HCT116 (cell line): ENCODE results near the gene SETD9. TPM values are rescaled to one million over a fixed set of nuclear protein-coding genes. Genes with fewer than 3 reads are reported as not detected.

Experiments used
- ATAC-seq: fragments of 200-7000 bp; cut with Tn5 transposase; 2 replicates; pipeline ENCODE4 v1.9.1; 2020; ENCODE audit warnings: mild to moderate bottlenecking, moderate library complexity
- BruUV-seq: library from RNA; stranded (reverse); fragments of 400-500 nt; replicated peaks from 2 replicates; lab custom pipeline; 2021; lab: Mats Ljungman, UMichigan
- CTCF ChIA-PET: fragments of 300-600 bp; sonication (Branson Sonifier 250); formaldehyde crosslinking; loops from one replicate; lab custom pipeline; 2021; ENCODE audit warnings: antibody characterized with exemption; lab: Charles Lee
- POLR2A ChIA-PET: fragments of 300-600, 350-600 bp; sonication (Branson Sonifier 250); formaldehyde crosslinking; loops from one replicate; lab custom pipeline; 2021; ENCODE audit warnings: antibody characterized with exemption; lab: Charles Lee
- RAD21 ChIA-PET, 2 experiments: fragments of 300-600 bp; sonication (Branson Sonifier 250); formaldehyde crosslinking; loops; one replicate each; lab custom pipeline; 2023; ENCODE audit warnings: low total read pairs in 2 of 2; ENCODE audit not compliant: uncharacterized antibody in 2 of 2, unreplicated experiment in 2 of 2, low non-redundant PET in 1 of 2; lab: Charles Lee
- DNase-seq: peaks from one replicate; pipeline ENCODE4 v3.0.0-alpha.2; 2010; ENCODE audit warnings: low read depth, low spot score
- H2AFZ ChIP-seq: fragments of 200-600 bp; shearing (Covaris generic), sonication (generic); 2 replicates; pipeline ENCODE4 v1.6.1; 2017; ENCODE audit warnings: low read depth, mixed run types, mixed read lengths, antibody characterized with exemption, low read length; ENCODE audit not compliant: poor library complexity, severe bottlenecking
- H3K27ac ChIP-seq: 2 replicates; pipeline ENCODE4 v1.5.1; 2012; ENCODE audit warnings: low read depth, low read length
- H3K27me3 ChIP-seq: fragments of 200-600 bp; sonication (generic); 2 replicates; pipeline ENCODE4 v1.6.1; 2016; ENCODE audit warnings: mixed run types, low read length, mixed read lengths; ENCODE audit not compliant: insufficient read depth
- H3K36me3 ChIP-seq, 2 experiments: fragments of 200-500 bp in 1 of 2; fragments of 200-600 bp in 1 of 2; sonication (Bioruptor generic) in 1 of 2; sonication (generic) in 1 of 2; 2 replicates each; pipeline versions ENCODE4 v1.5.1 to v1.6.1; 2014 to 2016; ENCODE audit warnings: low read length in 2 of 2, inconsistent platforms in 1 of 2, mixed read lengths in 1 of 2, mixed run types in 1 of 2; ENCODE audit not compliant: insufficient read depth in 2 of 2, control insufficient read depth in 1 of 2
- H3K4me1 ChIP-seq, 2 experiments: fragments of 200-600 bp in 1 of 2; sonication (generic) in 1 of 2; 2 replicates each; pipeline versions ENCODE4 v1.5.1 to v1.6.1; 2012 to 2017; ENCODE audit warnings: low read length in 2 of 2, inconsistent platforms in 1 of 2, mild to moderate bottlenecking in 1 of 2, mixed read lengths in 1 of 2, mixed run types in 1 of 2, moderate library complexity in 1 of 2; ENCODE audit not compliant: insufficient read depth in 2 of 2, control insufficient read depth in 1 of 2
- H3K4me2 ChIP-seq: fragments of 200-600 bp; sonication (generic); 2 replicates; pipeline ENCODE4 v1.6.1; 2017; ENCODE audit warnings: mixed run types, low read length, mixed read lengths
- H3K4me3 ChIP-seq, 2 experiments: fragments of 200-600 bp in 1 of 2; sonication (generic) in 1 of 2; replicated peaks in 1 of 2; 2 replicates each; pipeline ENCODE4 v1.5.1; 2011 to 2016; ENCODE audit warnings: low read length in 2 of 2, control low read depth in 1 of 2, low read depth in 1 of 2, mild to moderate bottlenecking in 1 of 2, mixed read lengths in 1 of 2, mixed run types in 1 of 2
- H3K79me2 ChIP-seq: fragments of 200-600 bp; sonication (generic); 2 replicates; pipeline ENCODE4 v1.6.1; 2017; ENCODE audit warnings: mild to moderate bottlenecking, mixed run types, low read length, moderate library complexity, mixed read lengths; ENCODE audit not compliant: insufficient read depth
- H3K9ac ChIP-seq: fragments of 200-600 bp; sonication (generic); 2 replicates; pipeline ENCODE4 v1.6.1; 2016; ENCODE audit warnings: low read length, mixed read lengths
- H3K9me2 ChIP-seq: fragments of 200-600 bp; sonication (generic), shearing (Covaris generic); 2 replicates; pipeline ENCODE4 v1.6.1; 2017; ENCODE audit warnings: mixed run types, mild to moderate bottlenecking, moderate library complexity; ENCODE audit not compliant: insufficient read depth
- H3K9me3 ChIP-seq, 2 experiments: fragments of 200-500 bp in 1 of 2; fragments of 200-600 bp in 1 of 2; sonication (Bioruptor generic) in 1 of 2; sonication (generic) in 1 of 2; 2 replicates each; pipeline ENCODE4 v1.6.1; 2014 to 2017; ENCODE audit warnings: low read length in 2 of 2, mixed read lengths in 2 of 2, inconsistent platforms in 1 of 2, low read depth in 1 of 2, mild to moderate bottlenecking in 1 of 2, mixed run types in 1 of 2, moderate library complexity in 1 of 2; ENCODE audit not compliant: control insufficient read depth in 1 of 2, insufficient read depth in 1 of 2
- H4K20me1 ChIP-seq: fragments of 200-600 bp; sonication (generic), shearing (Covaris generic); 2 replicates; pipeline ENCODE4 v1.6.1; 2017; ENCODE audit warnings: mixed run types, mild to moderate bottlenecking, moderate library complexity; ENCODE audit not compliant: insufficient read depth
- CEBPB ChIP-seq: IDR thresholded peaks from 2 replicates; pipeline ENCODE4 v1.6.1; 2012; ENCODE audit warnings: low read depth
- ELF1 ChIP-seq: IDR thresholded peaks from 2 replicates; pipeline ENCODE4 v1.6.1; 2012; ENCODE audit warnings: low read depth, borderline replicate concordance
- EZH2 ChIP-seq: fragments of 200-600 bp; sonication (generic); IDR thresholded peaks from 2 replicates; pipeline ENCODE4 v1.6.1; 2017; ENCODE audit warnings: antibody characterized with exemption, mixed run types
- FOSL1 ChIP-seq: IDR thresholded peaks from 2 replicates; pipeline ENCODE4 v1.6.1; 2012; ENCODE audit warnings: low read depth
- POLR2A ChIP-seq: IDR thresholded peaks from 2 replicates; pipeline ENCODE4 v1.7.0; 2011; ENCODE audit warnings: borderline replicate concordance; ENCODE audit not compliant: insufficient read depth, insufficient read length; ENCODE audit errors: extremely low read depth
- POLR2AphosphoS5 ChIP-seq: IDR thresholded peaks from 2 replicates; pipeline ENCODE4 v1.6.1; 2011; ENCODE audit warnings: mild to moderate bottlenecking, low read depth, low read length, moderate library complexity
- RAD21 ChIP-seq: IDR thresholded peaks from 2 replicates; pipeline ENCODE4 v1.6.1; 2012; ENCODE audit warnings: low read depth, mild to moderate bottlenecking
- SP1 ChIP-seq: IDR thresholded peaks from 2 replicates; pipeline ENCODE4 v1.6.1; 2012; ENCODE audit warnings: low read depth
- SRF ChIP-seq: IDR thresholded peaks from 2 replicates; pipeline ENCODE4 v1.6.1; 2012; ENCODE audit warnings: low read depth
- TCF7L2 ChIP-seq: IDR thresholded peaks from 2 replicates; pipeline ENCODE4 v1.7.0; 2011; ENCODE audit warnings: borderline replicate concordance, inconsistent platforms; ENCODE audit not compliant: insufficient read depth, insufficient read length; ENCODE audit errors: extremely low read depth
- YY1 ChIP-seq: IDR thresholded peaks from 2 replicates; pipeline ENCODE4 v1.6.1; 2011; ENCODE audit warnings: low read length, low read depth, moderate library complexity, mild to moderate bottlenecking; ENCODE audit not compliant: insufficient replicate concordance; ENCODE audit errors: extremely low read depth
- ZFX ChIP-seq: fragments of 450-650 bp; IDR thresholded peaks from 2 replicates; pipeline ENCODE4 v1.6.1; 2017
- intact Hi-C: fragments of 100-400 bp; cut with micrococcal nuclease; formaldehyde crosslinking; loops from 2 replicates; pipeline ENCODE4 v1.10.0; 2022
- total RNA-seq: library from RNA; stranded (reverse); gene quantifications from one replicate; pipeline ENCODE4 v1.2.1, GENCODE V29; 2021; ENCODE audit not compliant: unreplicated experiment
- TF ChIP-seq, protein P1 (sequence below), 3 experiments: fragments of 200-600 bp in 1 of 3; sonication (generic) in 1 of 3; IDR thresholded peaks in 2 of 3; conservative IDR thresholded peaks in 1 of 3; 2 replicates each; pipeline ENCODE4 v1.5.1; 2012 to 2017; ENCODE audit warnings: low read depth in 2 of 3, low read length in 2 of 3, antibody characterized with exemption in 1 of 3, borderline replicate concordance in 1 of 3, control low read depth in 1 of 3, mild to moderate bottlenecking in 1 of 3, mixed read lengths in 1 of 3, mixed run types in 1 of 3, moderate library complexity in 1 of 3; ENCODE audit not compliant: insufficient read depth in 1 of 3
- TF ChIP-seq, protein P2 (sequence below): IDR thresholded peaks from 2 replicates; pipeline ENCODE4 v1.6.1; 2012
- TF ChIP-seq, protein P3 (sequence below): IDR thresholded peaks from 2 replicates; pipeline ENCODE4 v1.6.1; 2012; ENCODE audit warnings: low read depth

Gene SETD9
- total RNA-seq, 1 experiment from 2014 or later, result 10.9 TPM

DNA sequence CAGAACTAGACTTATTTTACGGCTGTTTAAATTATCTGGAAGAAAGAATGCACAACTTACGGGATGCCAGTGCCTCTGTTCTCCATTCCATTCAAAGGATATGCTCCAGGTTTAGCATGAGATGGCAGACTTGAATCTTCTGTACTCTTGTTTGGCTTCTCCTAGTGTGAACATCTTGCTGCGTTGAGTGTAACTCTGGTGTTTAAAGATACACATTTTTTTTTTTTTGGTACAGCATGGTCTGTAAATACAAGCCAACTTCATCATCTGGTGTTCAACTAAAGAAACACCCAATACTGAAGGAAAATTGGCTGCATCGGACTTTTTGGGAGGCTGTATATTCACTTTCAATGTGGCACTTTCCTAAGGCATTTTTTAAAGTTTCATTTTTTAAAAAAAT lies 49.9 kb downstream of the SETD9 start (continued):
- TF ChIP-seq, protein P1, sequence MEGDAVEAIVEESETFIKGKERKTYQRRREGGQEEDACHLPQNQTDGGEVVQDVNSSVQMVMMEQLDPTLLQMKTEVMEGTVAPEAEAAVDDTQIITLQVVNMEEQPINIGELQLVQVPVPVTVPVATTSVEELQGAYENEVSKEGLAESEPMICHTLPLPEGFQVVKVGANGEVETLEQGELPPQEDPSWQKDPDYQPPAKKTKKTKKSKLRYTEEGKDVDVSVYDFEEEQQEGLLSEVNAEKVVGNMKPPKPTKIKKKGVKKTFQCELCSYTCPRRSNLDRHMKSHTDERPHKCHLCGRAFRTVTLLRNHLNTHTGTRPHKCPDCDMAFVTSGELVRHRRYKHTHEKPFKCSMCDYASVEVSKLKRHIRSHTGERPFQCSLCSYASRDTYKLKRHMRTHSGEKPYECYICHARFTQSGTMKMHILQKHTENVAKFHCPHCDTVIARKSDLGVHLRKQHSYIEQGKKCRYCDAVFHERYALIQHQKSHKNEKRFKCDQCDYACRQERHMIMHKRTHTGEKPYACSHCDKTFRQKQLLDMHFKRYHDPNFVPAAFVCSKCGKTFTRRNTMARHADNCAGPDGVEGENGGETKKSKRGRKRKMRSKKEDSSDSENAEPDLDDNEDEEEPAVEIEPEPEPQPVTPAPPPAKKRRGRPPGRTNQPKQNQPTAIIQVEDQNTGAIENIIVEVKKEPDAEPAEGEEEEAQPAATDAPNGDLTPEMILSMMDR (IDR thresholded peaks at IDR 0.05 in 2 of 3, conservative IDR thresholded peaks at IDR 0.05 in 1 of 3; ENCODE audit: borderline replicate concordance in 1 of 3, insufficient read depth in 1 of 3, low read depth in 2 of 3, low read length in 2 of 3), result no peak
- TF ChIP-seq CEBPB (no peak), RAD21 (no peak)

DNA sequence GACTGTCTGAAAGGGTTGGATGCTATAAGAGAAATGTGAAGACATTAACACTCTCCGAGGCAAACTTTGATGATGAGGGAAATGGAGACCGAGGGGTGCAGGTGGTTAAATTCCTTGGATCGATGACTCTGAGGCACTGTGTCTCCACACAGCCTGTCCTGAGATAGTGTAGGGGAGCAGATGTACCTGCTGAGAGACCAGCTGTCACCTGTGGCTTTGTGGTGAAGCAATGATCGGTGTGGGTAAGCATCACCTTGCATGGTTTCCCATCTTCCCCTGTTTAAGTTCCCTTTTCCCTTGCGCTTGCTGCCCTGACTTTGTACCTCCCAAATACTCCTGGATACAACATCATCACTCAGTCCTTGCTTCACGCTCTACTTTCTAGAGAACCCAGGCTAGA lies 52.4 kb downstream of the SETD9 start:
- H3K36me3 ChIP-seq, result no peaks in the 10 kb centered on the region
- no peaks in the 10 kb centered on the region for H3K9me2 ChIP-seq
- no peaks in the 10 kb centered on the region for H3K9me3 ChIP-seq
- ATAC-seq, result no peak
- H3K9ac ChIP-seq, result no peak overlapping the region
- H3K4me2 ChIP-seq, result no peak overlapping the region
- ChIA-PET CTCF (no interaction called here), RAD21 (no interaction called here), POLR2A (no interaction called here)
- H3K4me3 ChIP-seq, result no peak overlapping the region
- H2AFZ ChIP-seq, result no peak overlapping the region
- no peak for DNase-seq
- no peak overlapping the region for H3K27ac ChIP-seq
- intact Hi-C loops, result no loop called here
- no peaks in the 10 kb centered on the region for H3K4me1 ChIP-seq
- peaks cover 4% of the 10 kb centered on the region; the same call in 1 of the 2 replicates for H3K27me3 ChIP-seq
- H3K79me2 ChIP-seq, result no peaks in the 10 kb centered on the region
- H4K20me1 ChIP-seq, result no peaks in the 10 kb centered on the region
- BruUV-seq, result no TSS peak
- TF ChIP-seq ZFX (no peak), POLR2AphosphoS5 (no peak), TCF7L2 (no peak), POLR2A (no peak), RAD21 (no peak), EZH2 (no peak), YY1 (no peak), SP1 (no peak), ELF1 (no peak), FOSL1 (no peak), SRF (no peak)
- TF ChIP-seq, protein P2, sequence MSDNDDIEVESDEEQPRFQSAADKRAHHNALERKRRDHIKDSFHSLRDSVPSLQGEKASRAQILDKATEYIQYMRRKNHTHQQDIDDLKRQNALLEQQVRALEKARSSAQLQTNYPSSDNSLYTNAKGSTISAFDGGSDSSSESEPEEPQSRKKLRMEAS, result no peak
- TF ChIP-seq, protein P1 (IDR thresholded peaks at IDR 0.05 in 2 of 3, conservative IDR thresholded peaks at IDR 0.05 in 1 of 3; ENCODE audit: borderline replicate concordance in 1 of 3, insufficient read depth in 1 of 3, low read depth in 2 of 3, low read length in 2 of 3), result no peak
- TF ChIP-seq, protein P3, sequence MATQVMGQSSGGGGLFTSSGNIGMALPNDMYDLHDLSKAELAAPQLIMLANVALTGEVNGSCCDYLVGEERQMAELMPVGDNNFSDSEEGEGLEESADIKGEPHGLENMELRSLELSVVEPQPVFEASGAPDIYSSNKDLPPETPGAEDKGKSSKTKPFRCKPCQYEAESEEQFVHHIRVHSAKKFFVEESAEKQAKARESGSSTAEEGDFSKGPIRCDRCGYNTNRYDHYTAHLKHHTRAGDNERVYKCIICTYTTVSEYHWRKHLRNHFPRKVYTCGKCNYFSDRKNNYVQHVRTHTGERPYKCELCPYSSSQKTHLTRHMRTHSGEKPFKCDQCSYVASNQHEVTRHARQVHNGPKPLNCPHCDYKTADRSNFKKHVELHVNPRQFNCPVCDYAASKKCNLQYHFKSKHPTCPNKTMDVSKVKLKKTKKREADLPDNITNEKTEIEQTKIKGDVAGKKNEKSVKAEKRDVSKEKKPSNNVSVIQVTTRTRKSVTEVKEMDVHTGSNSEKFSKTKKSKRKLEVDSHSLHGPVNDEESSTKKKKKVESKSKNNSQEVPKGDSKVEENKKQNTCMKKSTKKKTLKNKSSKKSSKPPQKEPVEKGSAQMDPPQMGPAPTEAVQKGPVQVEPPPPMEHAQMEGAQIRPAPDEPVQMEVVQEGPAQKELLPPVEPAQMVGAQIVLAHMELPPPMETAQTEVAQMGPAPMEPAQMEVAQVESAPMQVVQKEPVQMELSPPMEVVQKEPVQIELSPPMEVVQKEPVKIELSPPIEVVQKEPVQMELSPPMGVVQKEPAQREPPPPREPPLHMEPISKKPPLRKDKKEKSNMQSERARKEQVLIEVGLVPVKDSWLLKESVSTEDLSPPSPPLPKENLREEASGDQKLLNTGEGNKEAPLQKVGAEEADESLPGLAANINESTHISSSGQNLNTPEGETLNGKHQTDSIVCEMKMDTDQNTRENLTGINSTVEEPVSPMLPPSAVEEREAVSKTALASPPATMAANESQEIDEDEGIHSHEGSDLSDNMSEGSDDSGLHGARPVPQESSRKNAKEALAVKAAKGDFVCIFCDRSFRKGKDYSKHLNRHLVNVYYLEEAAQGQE, result no peak
